GM12891 (cell line): ENCODE data around the gene PRMT3.

Source experiments
- POLR2A ChIP-seq: IDR thresholded peaks from 2 replicates; pipeline ENCODE4 v1.6.1; 2011; ENCODE audit warnings: low read depth, low read length, control low read depth
- POLR2AphosphoS5 ChIP-seq: IDR thresholded peaks from 2 replicates; pipeline ENCODE4 v1.6.1; 2011; ENCODE audit warnings: low read depth, low read length, control low read depth
- TAF1 ChIP-seq: IDR thresholded peaks from 2 replicates; pipeline ENCODE4 v1.6.1; 2011; ENCODE audit warnings: low read depth, low read length, control low read depth

GRCh38 chr11:20397281-20397680 is 9.8 kb downstream of the PRMT3 start:
- no peak for TF ChIP-seq POLR2A
- no peak for TF ChIP-seq POLR2AphosphoS5
- TF ChIP-seq TAF1 = no peak
